Retinal pigment epithelial cell (primary cell): ENCODE data around the gene CDC123.

Experiments
- DNase-seq: peaks from one replicate; pipeline ENCODE4 v3.0.0-alpha.2; 2010; ENCODE audit warnings: low read depth
- H3K4me3 ChIP-seq: 2 replicates; pipeline ENCODE4 v1.5.1; 2011; ENCODE audit warnings: mild to moderate bottlenecking, low read length, control low read depth, moderate library complexity
- CTCF ChIP-seq: conservative IDR thresholded peaks from 2 replicates; pipeline ENCODE4 v1.5.1; 2011; ENCODE audit warnings: low read depth, low read length, control low read depth, inconsistent platforms

CDC123 gene

GRCh38 chr10:12180221-12180974 is 15.6 kb upstream of the CDC123 start:
- DNase-seq, result no peak
- no peak for TF ChIP-seq CTCF
- no peak overlapping the region for H3K4me3 ChIP-seq

- no peak for DNase-seq
- TF ChIP-seq CTCF, result no peak
- H3K4me3 ChIP-seq, result no peak overlapping the region
These were observed 14.8 kb upstream of the CDC123 start for GRCh38 chr10:12181065-12181775.

- no peak for TF ChIP-seq CTCF
- DNase-seq, result no peak
- no peak overlapping the region for H3K4me3 ChIP-seq
These were observed 11.8 kb upstream of the CDC123 start for GRCh38 chr10:12184165-12184564.

GRCh38 chr10:12186323-12186722 is 9.7 kb upstream of the CDC123 start:
- no peak for DNase-seq
- H3K4me3 ChIP-seq, result no peak overlapping the region
- no peak for TF ChIP-seq CTCF

- TF ChIP-seq CTCF, result no peak
- no peak overlapping the region for H3K4me3 ChIP-seq
- DNase-seq, result no peak
These were observed 8.6 kb upstream of the CDC123 start for GRCh38 chr10:12187321-12187905.

- H3K4me3 ChIP-seq, result no peak overlapping the region
- no peak for TF ChIP-seq CTCF
- no peak for DNase-seq
These were observed 7.3 kb upstream of the CDC123 start for GRCh38 chr10:12188656-12189055.

- DNase-seq, result no peak
- H3K4me3 ChIP-seq, result no peak overlapping the region
- no peak for TF ChIP-seq CTCF
These were observed 6.6 kb upstream of the CDC123 start for GRCh38 chr10:12189426-12189825.
